ENCODE measurements around the gene LINGO1. TPM values are rescaled to one million over a fixed set of nuclear protein-coding genes. Genes with fewer than 3 reads are reported as not detected.

The LINGO1 gene
- total and polyA plus RNA-seq, 4 donors = 0.38 to 2.1 (median 1.5) TPM

GRCh38 chr15:77670558-77671361 is 38.0 kb upstream of the LINGO1 start:
- no peak overlapping the region for H3K4me3 ChIP-seq (ENCODE audit: low read length in 2 of 2)
- no peak for DNase-seq
- H3K27ac ChIP-seq (ENCODE audit: low read depth in 1 of 2, low read length in 2 of 2) = no peak overlapping the region
- WGBS, 2 donors = 83% methylated on average over 5 of the region's 5 CpGs
- H3K36me3 ChIP-seq (ENCODE audit: control insufficient read depth in 1 of 2, insufficient read depth in 2 of 2, low read length in 1 of 2) = no peaks in the 10 kb centered on the region
- H3K9me3 ChIP-seq (ENCODE audit: control insufficient read depth, low read length) = no peaks in the 10 kb centered on the region
- intact Hi-C loops (cut with DNase I) = no loop called here
- H3K4me1 ChIP-seq (ENCODE audit: control insufficient read depth in 1 of 2, insufficient read depth in 2 of 2, low read length in 2 of 2) = no peaks in the 10 kb centered on the region
- no peaks in the 10 kb centered on the region for H3K27me3 ChIP-seq (ENCODE audit: control insufficient read depth in 1 of 2, insufficient read depth in 2 of 2, low read length in 1 of 2)
- ATAC-seq (ENCODE audit: low FRiP score) = no peak

GRCh38 chr15:77669896-77670295 is 37.2 kb upstream of the LINGO1 start:
- intact Hi-C loops (cut with DNase I) = no loop called here
- Histone ChIP-seq H3K36me3 (ENCODE audit: control insufficient read depth in 1 of 2, insufficient read depth in 2 of 2, low read length in 1 of 2) (no peaks in the 10 kb centered on the region), H3K27me3 (ENCODE audit: control insufficient read depth in 1 of 2, insufficient read depth in 2 of 2, low read length in 1 of 2) (no peaks in the 10 kb centered on the region), H3K9me3 (ENCODE audit: control insufficient read depth, low read length) (no peaks in the 10 kb centered on the region), H3K4me1 (ENCODE audit: control insufficient read depth in 1 of 2, insufficient read depth in 2 of 2, low read length in 2 of 2) (no peaks in the 10 kb centered on the region), H3K27ac (ENCODE audit: low read depth in 1 of 2, low read length in 2 of 2) (no peak overlapping the region), H3K4me3 (ENCODE audit: low read length in 2 of 2) (no peak overlapping the region)
- no peak for DNase-seq
- WGBS, 2 donors = 63 to 64% methylated on average over 4 of the region's 4 CpGs
- no peak for ATAC-seq (ENCODE audit: low FRiP score)

GRCh38 chr15:77667338-77668234 is 34.9 kb upstream of the LINGO1 start:
- no peaks in the 10 kb centered on the region for H3K4me1 ChIP-seq (ENCODE audit: control insufficient read depth in 1 of 2, insufficient read depth in 2 of 2, low read length in 2 of 2)
- no peaks in the 10 kb centered on the region for H3K36me3 ChIP-seq (ENCODE audit: control insufficient read depth in 1 of 2, insufficient read depth in 2 of 2, low read length in 1 of 2)
- H3K27me3 ChIP-seq (ENCODE audit: control insufficient read depth in 1 of 2, insufficient read depth in 2 of 2, low read length in 1 of 2) = no peaks in the 10 kb centered on the region
- intact Hi-C loops (cut with DNase I) = no loop called here
- DNase-seq (no peak), ATAC-seq (ENCODE audit: low FRiP score) (no peak)
- H3K9me3 ChIP-seq (ENCODE audit: control insufficient read depth, low read length) = no peaks in the 10 kb centered on the region
- H3K27ac ChIP-seq (ENCODE audit: low read depth in 1 of 2, low read length in 2 of 2) = no peak overlapping the region
- WGBS, 2 donors = 60 to 61% methylated on average over 11 of the region's 11 CpGs
- H3K4me3 ChIP-seq (ENCODE audit: low read length in 2 of 2) = no peak overlapping the region

- H3K27ac ChIP-seq (ENCODE audit: low read depth in 1 of 2, low read length in 2 of 2) = no peak overlapping the region
- no peak for DNase-seq
- no peak for ATAC-seq (ENCODE audit: low FRiP score)
- H3K9me3 ChIP-seq (ENCODE audit: control insufficient read depth, low read length) = no peaks in the 10 kb centered on the region
- no peaks in the 10 kb centered on the region for H3K36me3 ChIP-seq (ENCODE audit: control insufficient read depth in 1 of 2, insufficient read depth in 2 of 2, low read length in 1 of 2)
- no peak overlapping the region for H3K4me3 ChIP-seq (ENCODE audit: low read length in 2 of 2)
- intact Hi-C loops (cut with DNase I) = no loop called here
- 73 to 75% methylated on average over 5 of the region's 5 CpGs for WGBS, 2 donors
- H3K4me1 ChIP-seq (ENCODE audit: control insufficient read depth in 1 of 2, insufficient read depth in 2 of 2, low read length in 2 of 2) = no peaks in the 10 kb centered on the region
- H3K27me3 ChIP-seq (ENCODE audit: control insufficient read depth in 1 of 2, insufficient read depth in 2 of 2, low read length in 1 of 2) = no peaks in the 10 kb centered on the region
Observed at GRCh38 chr15:77666296-77666660, 33.6 kb upstream of the LINGO1 start.

GRCh38 chr15:77665530-77666295 is 33.0 kb upstream of the LINGO1 start:
- H3K27ac ChIP-seq (ENCODE audit: low read depth in 1 of 2, low read length in 2 of 2) = no peak overlapping the region
- no peak overlapping the region for H3K4me3 ChIP-seq (ENCODE audit: low read length in 2 of 2)
- no peak for DNase-seq
- no peaks in the 10 kb centered on the region for H3K4me1 ChIP-seq (ENCODE audit: control insufficient read depth in 1 of 2, insufficient read depth in 2 of 2, low read length in 2 of 2)
- no peak for ATAC-seq (ENCODE audit: low FRiP score)
- H3K36me3 ChIP-seq (ENCODE audit: control insufficient read depth in 1 of 2, insufficient read depth in 2 of 2, low read length in 1 of 2) = no peaks in the 10 kb centered on the region
- H3K27me3 ChIP-seq (ENCODE audit: control insufficient read depth in 1 of 2, insufficient read depth in 2 of 2, low read length in 1 of 2) = no peaks in the 10 kb centered on the region
- WGBS, 2 donors = 84 to 90% methylated on average over 12 of the region's 12 CpGs
- H3K9me3 ChIP-seq (ENCODE audit: control insufficient read depth, low read length) = no peaks in the 10 kb centered on the region
- intact Hi-C loops (cut with DNase I) = no loop called here

GRCh38 chr15:77664428-77664827 is 31.7 kb upstream of the LINGO1 start:
- intact Hi-C loops (cut with DNase I) = no loop called here
- Histone ChIP-seq H3K27me3 (ENCODE audit: control insufficient read depth in 1 of 2, insufficient read depth in 2 of 2, low read length in 1 of 2) (no peaks in the 10 kb centered on the region), H3K9me3 (ENCODE audit: control insufficient read depth, low read length) (no peaks in the 10 kb centered on the region), H3K4me1 (ENCODE audit: control insufficient read depth in 1 of 2, insufficient read depth in 2 of 2, low read length in 2 of 2) (no peaks in the 10 kb centered on the region), H3K4me3 (ENCODE audit: low read length in 2 of 2) (no peak overlapping the region), H3K27ac (ENCODE audit: low read depth in 1 of 2, low read length in 2 of 2) (no peak overlapping the region), H3K36me3 (ENCODE audit: control insufficient read depth in 1 of 2, insufficient read depth in 2 of 2, low read length in 1 of 2) (no peaks in the 10 kb centered on the region)
- DNase-seq (no peak), ATAC-seq (ENCODE audit: low FRiP score) (no peak)
- WGBS, 2 donors = 86 to 92% methylated on average over 5 of the region's 5 CpGs

DNA sequence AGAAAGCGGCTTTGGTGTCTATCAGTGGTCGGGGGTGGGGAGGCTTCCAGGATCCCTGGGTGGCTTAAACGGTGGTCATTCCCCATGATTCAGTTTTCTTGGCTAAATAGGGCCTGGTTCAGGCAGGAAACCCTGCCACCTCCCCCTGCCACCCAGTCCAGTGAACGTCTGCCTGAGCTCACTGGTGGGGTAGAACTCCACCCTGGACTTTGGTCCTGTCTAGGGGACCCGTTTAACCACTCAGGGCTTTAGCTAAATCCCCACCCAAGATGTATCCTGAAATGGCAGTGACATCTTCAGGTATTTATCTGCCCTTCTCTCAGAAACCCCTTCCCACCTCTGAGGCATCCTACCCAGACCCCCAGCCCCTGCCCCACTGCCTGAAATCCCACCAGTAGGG is 30.5 kb upstream of the LINGO1 start:
- no peak for DNase-seq
- H3K27me3 ChIP-seq (ENCODE audit: control insufficient read depth in 1 of 2, insufficient read depth in 2 of 2, low read length in 1 of 2) = no peaks in the 10 kb centered on the region
- H3K27ac ChIP-seq (ENCODE audit: low read depth in 1 of 2, low read length in 2 of 2) = no peak overlapping the region
- intact Hi-C loops (cut with DNase I) = no loop called here
- H3K36me3 ChIP-seq (ENCODE audit: control insufficient read depth in 1 of 2, insufficient read depth in 2 of 2, low read length in 1 of 2) = no peaks in the 10 kb centered on the region
- no peak overlapping the region for H3K4me3 ChIP-seq (ENCODE audit: low read length in 2 of 2)
- H3K9me3 ChIP-seq (ENCODE audit: control insufficient read depth, low read length) = no peaks in the 10 kb centered on the region
- WGBS, 2 donors = 66 to 75% methylated on average over 5 of the region's 5 CpGs
- ATAC-seq (ENCODE audit: low FRiP score) = no peak
- no peaks in the 10 kb centered on the region for H3K4me1 ChIP-seq (ENCODE audit: control insufficient read depth in 1 of 2, insufficient read depth in 2 of 2, low read length in 2 of 2)

GRCh38 chr15:77659350-77660321 is 26.9 kb upstream of the LINGO1 start:
- intact Hi-C loops (cut with DNase I) = no loop called here
- Histone ChIP-seq H3K4me3 (ENCODE audit: low read length in 2 of 2) (no peak overlapping the region), H3K9me3 (ENCODE audit: control insufficient read depth, low read length) (no peaks in the 10 kb centered on the region), H3K36me3 (ENCODE audit: control insufficient read depth in 1 of 2, insufficient read depth in 2 of 2, low read length in 1 of 2) (no peaks in the 10 kb centered on the region), H3K4me1 (ENCODE audit: control insufficient read depth in 1 of 2, insufficient read depth in 2 of 2, low read length in 2 of 2) (no peaks in the 10 kb centered on the region), H3K27me3 (ENCODE audit: control insufficient read depth in 1 of 2, insufficient read depth in 2 of 2, low read length in 1 of 2) (no peaks in the 10 kb centered on the region), H3K27ac (ENCODE audit: low read depth in 1 of 2, low read length in 2 of 2) (no peak overlapping the region)
- ATAC-seq (ENCODE audit: low FRiP score) (no peak), DNase-seq (no peak)
- WGBS, 2 donors = 60 to 64% methylated on average over 12 of the region's 12 CpGs
